PC-3 (cell line): ENCODE results near the gene BCR.

Experiments used
- CTCF ChIP-seq: fragments of 300-600 bp; sonication (generic); conservative IDR thresholded peaks from 2 replicates; pipeline ENCODE4 v1.5.1; 2017; ENCODE audit warnings: antibody characterized with exemption, low read depth, mild to moderate bottlenecking, low read length
- EZH2phosphoT487 ChIP-seq: fragments of 300-600 bp; sonication (generic); IDR thresholded peaks from 2 replicates; pipeline ENCODE4 v1.6.1; 2018; ENCODE audit warnings: mild to moderate bottlenecking, antibody characterized with exemption, low read length, borderline replicate concordance

GRCh38 chr22:23260645-23261581 lies 80.6 kb downstream of the BCR start:
- TF ChIP-seq CTCF (no peak), EZH2phosphoT487 (no peak)
